Measurements from ENCODE around the gene SLC5A3. TPM values are rescaled to one million over a fixed set of nuclear protein-coding genes. Genes with fewer than 3 reads are reported as not detected.

The SLC5A3 gene
- total and polyA plus RNA-seq, 8 donors, result 0.46 to 38.9 (median 13.5) TPM

DNA sequence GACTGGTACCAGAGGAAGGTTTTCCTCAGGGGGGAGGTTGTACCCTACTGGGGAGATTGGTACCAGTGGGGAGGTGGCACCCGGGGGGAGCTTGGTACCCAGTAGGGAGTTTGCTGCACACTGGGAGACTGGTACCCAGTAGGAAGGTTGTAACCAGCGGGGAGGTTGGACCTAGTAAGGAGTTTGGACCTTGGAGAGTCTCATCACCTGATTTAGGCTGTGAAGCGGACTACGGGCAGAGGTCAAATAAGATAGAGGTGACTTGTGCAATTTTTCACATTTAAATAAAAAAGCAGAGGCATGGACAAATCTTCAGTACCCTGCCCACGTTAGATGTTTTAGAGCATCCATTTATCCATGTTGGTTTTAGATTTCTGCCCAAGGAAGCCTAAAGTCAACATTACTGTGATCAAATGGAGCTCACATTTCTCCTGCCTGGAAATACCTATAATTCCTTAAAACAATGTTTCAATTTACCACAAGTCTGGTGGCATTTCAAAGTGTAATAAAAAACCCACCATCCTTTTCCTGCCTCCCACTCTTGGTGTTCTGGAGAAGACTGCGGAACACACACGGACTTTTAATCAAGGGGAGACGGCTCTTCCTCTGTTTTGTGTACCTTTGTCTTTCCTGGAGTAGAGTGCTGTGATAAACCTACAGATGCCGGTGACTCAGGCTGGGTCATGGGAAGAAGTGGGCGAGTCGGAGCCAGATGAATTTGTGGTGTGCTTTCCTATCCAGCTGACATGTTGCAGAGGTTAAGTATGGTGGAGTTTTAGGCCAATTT is 36.2 kb upstream of the SLC5A3 start:
- 62 to 87% (median 72%) methylated on average over 11 of the region's 11 CpGs for WGBS, 5 donors
- DNase-seq, result no peak
- H3K4me3 ChIP-seq, result no peak overlapping the region
- no peaks in the 10 kb centered on the region for H3K4me1 ChIP-seq
- no peak for TF ChIP-seq EP300 (IDR thresholded peaks at IDR 0.05)
- TF ChIP-seq, protein P1, sequence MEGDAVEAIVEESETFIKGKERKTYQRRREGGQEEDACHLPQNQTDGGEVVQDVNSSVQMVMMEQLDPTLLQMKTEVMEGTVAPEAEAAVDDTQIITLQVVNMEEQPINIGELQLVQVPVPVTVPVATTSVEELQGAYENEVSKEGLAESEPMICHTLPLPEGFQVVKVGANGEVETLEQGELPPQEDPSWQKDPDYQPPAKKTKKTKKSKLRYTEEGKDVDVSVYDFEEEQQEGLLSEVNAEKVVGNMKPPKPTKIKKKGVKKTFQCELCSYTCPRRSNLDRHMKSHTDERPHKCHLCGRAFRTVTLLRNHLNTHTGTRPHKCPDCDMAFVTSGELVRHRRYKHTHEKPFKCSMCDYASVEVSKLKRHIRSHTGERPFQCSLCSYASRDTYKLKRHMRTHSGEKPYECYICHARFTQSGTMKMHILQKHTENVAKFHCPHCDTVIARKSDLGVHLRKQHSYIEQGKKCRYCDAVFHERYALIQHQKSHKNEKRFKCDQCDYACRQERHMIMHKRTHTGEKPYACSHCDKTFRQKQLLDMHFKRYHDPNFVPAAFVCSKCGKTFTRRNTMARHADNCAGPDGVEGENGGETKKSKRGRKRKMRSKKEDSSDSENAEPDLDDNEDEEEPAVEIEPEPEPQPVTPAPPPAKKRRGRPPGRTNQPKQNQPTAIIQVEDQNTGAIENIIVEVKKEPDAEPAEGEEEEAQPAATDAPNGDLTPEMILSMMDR (IDR thresholded peaks at IDR 0.05), result no peak
- no peak for TF ChIP-seq POLR2AphosphoS5 (IDR thresholded peaks at IDR 0.05)
- TF ChIP-seq POLR2A (IDR thresholded peaks at IDR 0.05), result no peak
- intact Hi-C loops (cut with DNase I; ENCODE audit: low total_unique reads), result no loop called here
- H3K9me3 ChIP-seq, result no peaks in the 10 kb centered on the region
- H3K27ac ChIP-seq, result no peak overlapping the region
- no peaks in the 10 kb centered on the region for H3K36me3 ChIP-seq
- peaks cover 0 to 6% (median 0%) of the 10 kb centered on the region in 3 donors for H3K27me3 ChIP-seq

DNA sequence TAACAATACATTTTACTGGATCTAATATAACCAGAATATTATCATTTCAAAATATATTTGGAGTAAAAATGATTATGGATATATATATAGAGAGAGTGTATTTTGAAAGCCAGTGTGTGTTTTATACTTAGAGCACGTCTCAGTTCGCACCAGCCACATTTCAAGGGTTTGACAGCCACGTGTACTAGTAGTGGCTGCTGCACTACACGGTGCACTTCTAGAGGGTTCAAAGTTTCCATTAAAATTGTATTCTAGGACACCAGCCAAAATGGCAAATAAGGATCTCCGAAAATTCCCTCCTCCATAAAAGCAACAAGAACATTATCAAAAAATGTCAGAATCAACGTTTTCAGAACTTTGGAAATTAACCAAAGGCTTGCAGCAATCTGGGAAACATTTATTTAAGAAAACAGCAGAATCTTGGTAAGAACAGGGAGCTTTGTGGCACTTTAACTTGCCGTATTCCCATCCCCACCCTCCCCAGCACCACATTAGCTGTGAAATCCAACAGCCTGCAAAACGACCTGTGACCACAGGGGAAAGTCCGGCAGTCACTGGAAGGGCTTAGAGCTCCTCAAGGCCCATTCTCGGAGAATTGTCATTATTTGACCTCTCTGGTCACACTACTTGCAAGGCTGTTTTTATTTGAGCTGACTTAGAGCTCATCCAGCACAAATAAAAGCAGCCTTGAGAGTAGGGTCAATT is 33.5 kb upstream of the SLC5A3 start:
- Histone ChIP-seq H3K4me3 (no peak overlapping the region), H3K9me3 (no peaks in the 10 kb centered on the region), H3K27me3 (peaks cover 0 to 6% (median 0%) of the 10 kb centered on the region in 3 donors), H3K4me1 (no peaks in the 10 kb centered on the region), H3K27ac (no peak overlapping the region), H3K36me3 (no peaks in the 10 kb centered on the region)
- intact Hi-C loops (cut with DNase I; ENCODE audit: low total_unique reads), result no loop called here
- no peak for DNase-seq
- 52 to 72% (median 61%) methylated on average over 10 of the region's 10 CpGs for WGBS, 5 donors
- TF ChIP-seq POLR2AphosphoS5 (IDR thresholded peaks at IDR 0.05) (no peak), POLR2A (IDR thresholded peaks at IDR 0.05) (no peak), EP300 (IDR thresholded peaks at IDR 0.05) (no peak)
- TF ChIP-seq, protein P1 (IDR thresholded peaks at IDR 0.05), result no peak

DNA sequence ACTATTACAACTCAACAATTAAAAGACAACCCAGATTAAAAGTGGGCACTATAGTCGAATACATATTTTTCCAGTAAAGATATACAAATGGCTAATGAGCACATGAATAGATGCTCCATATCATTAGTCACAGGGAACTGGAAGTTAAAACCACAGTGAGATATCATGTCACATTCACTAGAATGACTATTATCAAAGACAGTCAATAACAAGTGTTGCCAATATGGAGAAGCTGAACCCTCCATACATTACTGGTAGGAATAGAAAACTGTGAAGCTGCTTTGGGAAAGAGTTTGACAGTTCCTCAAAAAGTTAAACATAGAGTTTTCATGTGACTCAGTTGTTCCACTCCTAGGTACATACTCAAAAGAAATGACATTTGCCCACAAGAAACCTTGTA is 30.6 kb upstream of the SLC5A3 start:
- Histone ChIP-seq H3K9me3 (no peaks in the 10 kb centered on the region), H3K4me1 (no peaks in the 10 kb centered on the region), H3K27ac (no peak overlapping the region), H3K36me3 (no peaks in the 10 kb centered on the region), H3K4me3 (no peak overlapping the region), H3K27me3 (no peaks in the 10 kb centered on the region)
- no peak for TF ChIP-seq POLR2AphosphoS5 (IDR thresholded peaks at IDR 0.05)
- intact Hi-C loops (cut with DNase I; ENCODE audit: low total_unique reads), result no loop called here
- no peak for DNase-seq
- WGBS, 5 donors, result 83 to 92% (median 84%) methylated on average over 1 of the region's 1 CpG

DNA sequence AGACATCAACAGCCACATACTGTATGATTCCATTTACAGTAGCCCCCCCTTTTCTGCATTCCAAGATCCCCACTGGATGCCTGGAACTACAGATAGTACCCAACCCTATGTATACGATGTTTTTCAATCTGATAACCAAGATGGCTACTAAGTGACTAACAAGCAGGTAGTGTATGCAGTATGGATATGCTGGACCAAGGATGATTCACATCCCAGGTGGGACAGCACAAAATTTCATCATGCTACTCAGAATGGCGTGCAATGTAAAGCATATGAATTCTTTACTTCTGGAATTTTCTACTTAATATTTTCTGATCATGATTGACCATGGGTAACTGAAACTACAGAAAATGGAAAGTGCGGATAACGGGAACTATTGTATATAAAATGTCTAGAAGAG is 30.0 kb upstream of the SLC5A3 start:
- intact Hi-C loops (cut with DNase I; ENCODE audit: low total_unique reads), result no loop called here
- H3K4me1 ChIP-seq, result no peaks in the 10 kb centered on the region
- no peak for TF ChIP-seq POLR2AphosphoS5 (IDR thresholded peaks at IDR 0.05)
- no peak for TF ChIP-seq EP300 (IDR thresholded peaks at IDR 0.05)
- TF ChIP-seq POLR2A (IDR thresholded peaks at IDR 0.05), result no peak
- TF ChIP-seq, protein P1 (IDR thresholded peaks at IDR 0.05), result no peak
- H3K4me3 ChIP-seq, result no peak overlapping the region
- no peak overlapping the region for H3K27ac ChIP-seq
- H3K9me3 ChIP-seq, result no peaks in the 10 kb centered on the region
- H3K36me3 ChIP-seq, result no peaks in the 10 kb centered on the region
- 84 to 95% (median 90%) methylated on average over 4 of the region's 4 CpGs for WGBS, 5 donors
- no peaks in the 10 kb centered on the region for H3K27me3 ChIP-seq
- no peak for DNase-seq
